Measurements from ENCODE around the gene FUT8.

The FUT8 gene

GRCh38 chr14:65560340-65561027, 148.0 kb downstream of the FUT8 start:
- DNase-seq: no peak

DNA sequence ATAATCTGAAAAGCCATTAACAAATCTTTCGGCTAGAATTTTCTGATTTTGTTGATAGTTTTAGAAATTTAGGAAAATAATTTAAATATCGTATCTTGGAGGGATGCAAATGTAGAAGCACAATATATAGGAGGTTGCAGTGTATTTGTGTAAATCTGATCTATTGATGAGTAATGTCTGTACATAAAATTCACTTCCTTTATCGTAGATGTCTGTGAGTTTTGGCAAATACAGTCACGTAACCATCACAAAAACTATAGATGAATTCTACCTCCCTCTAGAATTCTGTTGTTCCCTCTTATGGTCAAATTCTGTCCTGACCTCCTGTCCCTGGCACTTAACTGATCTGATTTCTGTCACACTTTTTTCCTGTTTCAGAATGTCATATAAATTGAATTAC, 151.8 kb downstream of the FUT8 start:
- no peak for DNase-seq

- DNase-seq: no peak
These were observed 153.4 kb downstream of the FUT8 start for GRCh38 chr14:65565948-65566347.

DNA sequence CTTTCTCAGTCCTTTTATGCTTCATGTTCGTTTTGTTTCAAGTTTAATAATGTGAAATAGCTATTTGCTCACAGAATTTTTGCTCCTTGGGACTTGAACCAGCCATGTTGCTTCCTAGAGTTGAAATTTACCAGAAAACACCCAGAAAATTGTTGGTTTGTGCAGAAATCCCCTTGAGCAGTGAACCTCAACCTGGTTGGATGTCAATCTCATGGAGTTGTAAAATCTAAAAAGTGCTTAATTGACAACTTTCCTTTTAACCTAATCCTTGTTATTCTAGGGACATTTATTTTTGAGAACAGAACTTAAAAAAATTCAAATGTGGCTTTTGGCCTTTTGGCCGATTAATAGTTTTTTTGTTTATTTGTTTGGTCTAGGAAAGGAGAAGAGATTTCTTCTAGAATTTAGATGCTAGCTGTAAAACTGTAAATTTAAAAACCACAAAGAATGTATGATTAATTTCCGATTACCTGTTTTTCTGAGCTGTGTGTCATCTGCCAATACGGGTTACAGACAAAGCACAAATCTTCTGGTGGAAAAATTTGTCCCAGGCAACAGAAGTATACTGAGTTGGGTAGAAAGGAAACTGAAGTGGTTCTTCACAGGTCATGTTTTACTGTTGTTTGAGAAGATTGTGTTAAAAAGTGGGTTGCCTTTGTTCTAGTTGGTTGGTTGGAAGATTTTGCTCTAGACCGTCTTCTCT, 154.4 kb downstream of the FUT8 start:
- no peak for DNase-seq

GRCh38 chr14:65574611-65575010, 162.1 kb downstream of the FUT8 start:
- no peak for DNase-seq

- DNase-seq: no peak
These were observed 162.9 kb downstream of the FUT8 start for GRCh38 chr14:65575389-65575788.

- no peak for DNase-seq
These were observed 168.4 kb downstream of the FUT8 start for GRCh38 chr14:65580973-65581372.

GRCh38 chr14:65581378-65581777, 168.8 kb downstream of the FUT8 start:
- DNase-seq: no peak

GRCh38 chr14:65581799-65582198, 169.3 kb downstream of the FUT8 start:
- no peak for DNase-seq

DNA sequence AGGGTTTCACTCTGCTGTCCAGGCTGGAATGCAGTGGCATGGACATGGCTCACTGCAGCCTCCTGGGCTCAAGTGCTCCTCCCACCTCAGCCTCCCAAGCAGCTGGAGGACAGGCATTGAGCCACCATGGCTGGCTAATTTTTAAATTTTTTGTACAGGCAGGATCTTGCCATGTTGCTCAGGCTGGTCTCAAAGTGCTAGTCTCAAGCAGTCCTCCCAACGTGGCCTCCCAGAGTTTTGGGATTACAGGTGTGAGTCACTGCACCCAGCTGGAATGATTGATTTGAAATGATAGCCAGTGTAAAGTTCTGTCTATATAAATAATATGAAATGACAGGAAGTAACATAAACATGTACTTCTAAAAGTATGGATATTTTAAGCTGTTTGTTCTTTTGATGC, 172.7 kb downstream of the FUT8 start:
- no peak for DNase-seq

- DNase-seq: no peak
These were observed 176.1 kb downstream of the FUT8 start for GRCh38 chr14:65588426-65589140.

DNA sequence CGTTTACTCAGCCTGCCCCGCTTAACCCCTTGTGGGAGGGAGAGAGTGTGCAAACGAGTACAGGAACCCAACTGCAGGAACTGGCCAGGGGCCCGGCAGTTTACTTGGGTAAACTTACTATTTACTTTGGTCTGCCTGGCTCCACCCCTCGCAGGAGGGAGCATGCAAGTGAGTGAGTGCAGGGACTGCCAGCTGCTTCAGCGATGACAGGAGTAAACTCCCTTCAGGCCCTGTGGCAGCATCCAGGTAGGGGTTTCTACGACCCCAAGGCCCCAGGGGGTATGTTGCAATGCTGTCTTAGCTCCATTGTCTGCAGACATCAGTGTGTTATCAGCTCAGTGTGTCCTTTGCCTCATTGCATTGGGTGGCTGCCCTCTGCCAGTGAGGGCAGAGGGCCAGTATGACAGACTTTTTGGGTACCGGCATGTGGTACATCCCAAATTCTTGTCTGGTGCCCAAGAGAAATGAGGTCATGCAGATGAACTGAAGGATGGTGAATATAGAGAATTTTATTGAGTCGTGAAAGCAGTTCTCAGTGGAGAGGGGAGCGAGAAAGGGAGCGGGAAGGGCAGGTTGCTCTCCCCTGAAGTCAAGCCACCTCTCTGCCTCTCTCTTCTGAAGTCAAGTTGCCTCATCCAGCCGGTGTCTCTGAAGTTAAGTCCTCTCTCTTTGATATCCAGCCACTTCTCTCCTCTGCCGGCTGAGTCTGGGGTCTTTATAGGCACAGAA, 181.8 kb downstream of the FUT8 start:
- no peak for DNase-seq

DNA sequence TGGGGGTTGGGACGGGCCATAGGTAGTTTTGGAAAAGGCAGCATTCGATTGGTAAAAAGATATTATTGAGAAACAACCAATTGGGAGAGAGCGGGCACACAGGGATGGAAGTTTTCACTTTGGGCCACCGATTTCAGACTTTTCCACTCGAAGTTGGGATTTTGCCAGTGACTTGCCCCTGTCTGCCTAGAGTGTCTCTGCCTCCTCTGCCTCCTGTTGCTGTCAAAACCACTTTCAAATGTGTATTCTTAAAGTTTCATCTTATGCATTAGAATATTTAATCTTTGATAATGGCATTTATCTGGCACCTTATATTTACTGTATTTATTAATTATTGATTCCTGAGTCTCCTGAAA, 182.3 kb downstream of the FUT8 start:
- DNase-seq: no peak

DNA sequence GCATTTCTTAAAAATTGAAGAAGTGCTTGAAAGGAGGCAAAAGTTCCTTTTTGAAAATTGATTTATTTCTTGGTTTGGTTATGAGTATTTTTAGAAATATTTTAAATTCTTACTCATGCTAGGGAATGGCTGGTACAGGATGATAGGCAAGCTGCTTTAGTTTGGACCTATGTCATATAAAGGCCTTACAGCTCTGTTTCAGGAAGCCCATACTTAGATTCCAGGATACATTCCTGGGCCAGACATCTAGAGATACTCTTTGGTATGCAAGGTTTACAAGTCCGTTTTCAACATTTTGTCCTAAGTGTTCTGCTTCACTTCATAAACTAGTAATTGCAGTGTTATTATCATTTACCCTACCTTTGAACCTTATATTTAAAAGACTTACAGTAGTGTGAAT, 186.8 kb downstream of the FUT8 start:
- no peak for DNase-seq

DNA sequence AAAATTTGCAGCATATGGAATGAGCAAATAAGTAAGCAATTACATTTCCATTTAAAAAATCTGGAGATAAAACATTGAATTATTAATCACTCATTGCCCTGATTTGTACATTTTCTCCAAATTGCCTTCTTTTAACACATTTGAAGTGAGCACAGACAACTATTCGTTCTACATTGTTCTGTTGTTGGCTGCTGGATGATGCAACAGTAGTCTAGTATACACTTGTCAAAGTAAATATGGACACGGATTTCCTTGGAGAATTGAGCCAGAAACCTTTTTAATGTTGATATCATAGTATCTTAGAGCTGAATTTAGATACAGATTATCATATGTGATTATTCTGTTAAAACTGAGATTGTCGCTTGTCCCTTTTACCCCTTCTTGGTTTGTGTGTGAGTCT, 188.2 kb downstream of the FUT8 start:
- DNase-seq: no peak

DNA sequence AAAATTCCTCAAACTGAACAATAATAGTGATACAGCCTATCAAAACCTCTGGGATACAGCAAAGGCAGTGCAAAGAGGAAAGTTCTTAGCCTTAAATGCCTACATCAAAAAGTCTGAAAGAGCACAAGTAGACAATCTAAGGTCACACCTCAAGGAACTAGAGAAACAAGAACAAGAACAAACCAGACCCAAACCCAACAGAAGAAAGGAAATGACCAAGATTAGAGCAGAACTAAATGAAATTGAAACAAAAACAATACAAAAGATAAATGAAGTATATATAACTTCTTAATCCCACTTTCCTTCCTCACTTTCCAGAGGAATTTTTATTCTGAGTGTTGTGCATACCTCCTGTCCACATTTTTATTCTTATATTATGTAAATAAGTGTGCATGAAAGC, 192.0 kb downstream of the FUT8 start:
- DNase-seq: no peak

- no peak for DNase-seq
These were observed 192.4 kb downstream of the FUT8 start for GRCh38 chr14:65604936-65605335.

GRCh38 chr14:65606460-65606859, 193.9 kb downstream of the FUT8 start:
- DNase-seq: no peak

DNA sequence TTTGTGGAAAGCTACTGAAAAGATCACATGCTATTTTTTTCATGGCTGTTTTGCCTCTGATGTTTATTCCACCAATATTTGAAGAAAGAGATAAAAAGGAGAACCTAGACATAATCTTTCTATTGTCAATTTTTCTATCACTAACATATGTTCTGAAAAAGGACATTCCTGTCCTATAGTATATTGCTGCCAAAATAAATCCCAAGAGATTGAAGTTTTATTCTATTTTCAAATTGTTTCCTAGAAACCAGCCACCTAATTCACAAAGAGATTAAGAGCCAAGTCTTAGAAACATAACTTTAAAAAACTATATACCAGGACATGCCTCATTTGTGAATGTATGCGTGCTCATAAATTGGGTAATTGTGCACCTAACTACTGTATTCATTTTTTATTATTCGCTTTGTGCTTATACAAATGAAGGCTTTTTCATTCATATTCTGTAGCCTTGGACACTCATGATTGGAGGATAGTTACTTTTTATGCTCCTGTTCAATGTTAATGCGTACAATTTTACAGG, 200.7 kb downstream of the FUT8 start:
- DNase-seq: no peak

GRCh38 chr14:65618996-65619395, 206.5 kb downstream of the FUT8 start:
- DNase-seq: no peak

GRCh38 chr14:65620195-65620594, 207.7 kb downstream of the FUT8 start:
- no peak for DNase-seq

DNA sequence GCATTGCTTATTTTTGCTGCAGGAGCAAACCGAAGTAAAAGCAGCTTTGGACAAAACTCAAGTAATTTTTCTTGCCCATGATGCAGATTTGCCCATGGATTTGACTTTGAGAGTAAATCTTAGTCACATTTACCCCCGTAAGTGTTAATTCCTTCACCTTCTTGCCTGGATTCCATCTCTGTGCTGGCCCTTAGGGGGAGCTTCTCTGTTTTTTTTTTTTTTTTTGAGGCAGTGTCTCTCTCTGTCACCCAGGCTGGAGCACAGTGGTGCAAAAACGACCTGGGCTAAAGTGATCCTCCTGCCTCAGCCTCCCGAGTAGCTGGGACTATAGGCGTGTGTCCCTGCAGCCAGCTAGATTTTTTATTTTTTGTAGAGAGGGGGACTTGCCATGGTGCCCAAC, 210.2 kb downstream of the FUT8 start:
- DNase-seq: no peak

DNA sequence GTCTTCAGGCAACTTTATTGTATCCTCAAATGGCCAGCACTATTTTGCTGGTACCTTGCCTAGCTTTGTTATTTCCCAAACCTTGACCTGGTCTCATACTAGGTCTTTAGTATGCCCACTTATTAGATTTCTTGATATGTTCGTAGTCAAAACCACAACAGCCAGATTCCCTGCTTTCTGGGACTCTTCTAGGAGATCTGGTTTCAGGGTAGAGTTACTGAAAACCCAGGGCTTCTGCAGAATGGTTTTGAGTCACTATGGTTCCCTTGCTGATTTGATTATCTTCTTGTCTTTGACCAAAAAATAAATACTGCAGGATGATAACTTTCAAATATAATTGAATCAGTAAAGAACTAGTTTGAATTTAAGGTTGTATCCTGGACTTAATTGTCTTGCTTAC, 211.2 kb downstream of the FUT8 start:
- DNase-seq: no peak

Measured in activated CD8-positive, alpha-beta memory T cell treated with anti-CD3 and anti-CD28 coated beads for 24 hours (primary cell).